ENCODE measurements around the gene TBX4. TPM values are rescaled to one million over a fixed set of nuclear protein-coding genes. Genes with fewer than 3 reads are reported as not detected.
A peak's percentile ranks its signal among the peaks of the same experiment; 100 is the strongest.

Gene TBX4
- total and polyA plus RNA-seq, 2 experiments from 2014 or later, result not detected

DNA sequence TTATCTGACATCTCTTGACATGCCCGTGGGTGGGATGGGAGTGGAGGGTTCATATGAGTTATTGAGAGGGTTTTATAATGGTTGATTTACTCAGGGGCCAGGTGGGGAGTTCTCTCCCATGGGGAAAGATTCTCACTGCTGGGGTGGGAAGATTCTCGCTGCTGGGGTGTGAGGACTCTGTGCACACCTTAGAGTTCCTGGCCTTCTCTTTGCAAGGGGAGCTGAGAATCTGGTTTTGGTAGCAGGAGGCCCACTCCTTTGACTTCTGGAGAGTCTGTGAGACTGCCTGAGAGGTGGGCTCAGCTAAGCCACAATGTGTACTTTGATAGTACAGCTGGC, 31.5 kb downstream of the TBX4 start:
- Histone ChIP-seq H3K4me3 (no peak overlapping the region), H3K9ac (no peak overlapping the region), H3K9me3 (ENCODE audit: low read depth) (no peaks in the 10 kb centered on the region), H3K4me2 (ENCODE audit: unreplicated experiment) (no peak overlapping the region), H3K4me1 (ENCODE audit: insufficient read depth) (no peaks in the 10 kb centered on the region), H3K36me3 (ENCODE audit: low read depth) (no peaks in the 10 kb centered on the region), H3K27me3 (replicated peaks; ENCODE audit: insufficient read depth) (no peaks in the 10 kb centered on the region), H4K20me1 (ENCODE audit: insufficient read depth) (no peaks in the 10 kb centered on the region), H3F3A (ENCODE audit: insufficient read depth) (no peaks in the 10 kb centered on the region), H3K27ac (no peak overlapping the region), H3K9me2 (ENCODE audit: insufficient read depth) (no peaks in the 10 kb centered on the region), H2AFZ (no peak overlapping the region), H3K79me2 (ENCODE audit: insufficient read depth) (no peaks in the 10 kb centered on the region)
- no peak for TF ChIP-seq EZH2phosphoT487 (IDR thresholded peaks at IDR 0.05; ENCODE audit: insufficient read depth, low read depth)
- no peak for TF ChIP-seq EZH2 (IDR thresholded peaks at IDR 0.05; ENCODE audit: insufficient read depth, poor library complexity, severe bottlenecking)
- 60 to 67% methylated on average over 2 of the region's 2 CpGs for WGBS, 2 experiments (ENCODE audit: low coverage in 1 of 2, low lambda C conversion rate in 2 of 2, missing lambda C conversion rate in 2 of 2)
- in situ Hi-C loops (cut with MboI), result no loop called here
- DNase-seq, result no peak

DNA sequence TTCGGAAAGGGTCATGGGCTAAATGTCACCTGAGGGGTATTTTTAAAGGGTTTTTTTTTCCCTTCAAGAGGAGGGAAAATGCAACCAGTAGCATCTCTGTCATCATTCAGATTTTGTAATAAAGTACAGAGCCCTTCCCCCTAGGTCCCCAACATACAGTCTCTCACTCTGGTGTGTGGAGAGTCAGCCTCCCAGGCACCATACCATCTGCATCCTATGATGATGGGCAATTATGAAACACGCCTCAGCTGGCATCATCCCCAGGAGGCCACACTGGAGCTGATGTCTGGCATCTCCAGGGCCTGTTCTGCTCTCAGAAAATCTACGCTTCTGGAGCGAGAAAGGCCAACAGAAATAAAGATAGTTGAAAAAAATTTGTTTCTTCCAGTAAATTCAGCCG, 32.0 kb downstream of the TBX4 start:
- Histone ChIP-seq H3F3A (ENCODE audit: insufficient read depth) (no peaks in the 10 kb centered on the region), H3K4me3 (no peak overlapping the region), H3K4me1 (ENCODE audit: insufficient read depth) (no peaks in the 10 kb centered on the region), H2AFZ (no peak overlapping the region), H3K9me2 (ENCODE audit: insufficient read depth) (no peaks in the 10 kb centered on the region), H3K27me3 (replicated peaks; ENCODE audit: insufficient read depth) (no peaks in the 10 kb centered on the region), H3K27ac (no peak overlapping the region), H3K9ac (no peak overlapping the region), H4K20me1 (ENCODE audit: insufficient read depth) (no peaks in the 10 kb centered on the region), H3K36me3 (ENCODE audit: low read depth) (no peaks in the 10 kb centered on the region), H3K9me3 (ENCODE audit: low read depth) (no peaks in the 10 kb centered on the region), H3K79me2 (ENCODE audit: insufficient read depth) (no peaks in the 10 kb centered on the region), H3K4me2 (ENCODE audit: unreplicated experiment) (no peak overlapping the region)
- WGBS, 2 experiments (ENCODE audit: low coverage in 1 of 2, low lambda C conversion rate in 2 of 2, missing lambda C conversion rate in 2 of 2), result 85 to 88% methylated on average over 5 of the region's 5 CpGs
- DNase-seq, result no peak
- TF ChIP-seq EZH2phosphoT487 (IDR thresholded peaks at IDR 0.05; ENCODE audit: insufficient read depth, low read depth), result no peak
- TF ChIP-seq EZH2 (IDR thresholded peaks at IDR 0.05; ENCODE audit: insufficient read depth, poor library complexity, severe bottlenecking), result no peak
- in situ Hi-C loops (cut with MboI), result no loop called here

- H2AFZ ChIP-seq, result no peak overlapping the region
- WGBS, 2 experiments (ENCODE audit: low coverage in 1 of 2, low lambda C conversion rate in 2 of 2, missing lambda C conversion rate in 2 of 2), result 78 to 82% methylated on average over 8 of the region's 8 CpGs
- no peak overlapping the region for H3K27ac ChIP-seq
- H3K4me3 ChIP-seq, result no peak overlapping the region
- in situ Hi-C loops (cut with MboI), result no loop called here
- no peaks in the 10 kb centered on the region for H3K9me2 ChIP-seq (ENCODE audit: insufficient read depth)
- H3K4me1 ChIP-seq (ENCODE audit: insufficient read depth), result no peaks in the 10 kb centered on the region
- no peak overlapping the region for H3K4me2 ChIP-seq (ENCODE audit: unreplicated experiment)
- no peaks in the 10 kb centered on the region for H3K79me2 ChIP-seq (ENCODE audit: insufficient read depth)
- no peak for TF ChIP-seq EZH2 (IDR thresholded peaks at IDR 0.05; ENCODE audit: insufficient read depth, poor library complexity, severe bottlenecking)
- TF ChIP-seq EZH2phosphoT487 (IDR thresholded peaks at IDR 0.05; ENCODE audit: insufficient read depth, low read depth), result no peak
- H4K20me1 ChIP-seq (ENCODE audit: insufficient read depth), result no peaks in the 10 kb centered on the region
- no peak overlapping the region for H3K9ac ChIP-seq
- peak; percentile 19 for DNase-seq
- H3K9me3 ChIP-seq (ENCODE audit: low read depth), result no peaks in the 10 kb centered on the region
- H3K36me3 ChIP-seq (ENCODE audit: low read depth), result no peaks in the 10 kb centered on the region
- no peaks in the 10 kb centered on the region for H3F3A ChIP-seq (ENCODE audit: insufficient read depth)
- H3K27me3 ChIP-seq (replicated peaks; ENCODE audit: insufficient read depth), result no peaks in the 10 kb centered on the region
Measured at GRCh38 chr17:61485067-61485775, 33.0 kb downstream of the TBX4 start.

GRCh38 chr17:61486135-61487120, 34.2 kb downstream of the TBX4 start:
- H2AFZ ChIP-seq, result no peak overlapping the region
- no peak overlapping the region for H3K4me2 ChIP-seq (ENCODE audit: unreplicated experiment)
- H3K9me2 ChIP-seq (ENCODE audit: insufficient read depth), result no peaks in the 10 kb centered on the region
- H3K27ac ChIP-seq, result no peak overlapping the region
- H3K9me3 ChIP-seq (ENCODE audit: low read depth), result no peaks in the 10 kb centered on the region
- 80 to 86% methylated on average over 18 to 22 of the region's 22 CpGs for WGBS, 2 experiments (ENCODE audit: low coverage in 1 of 2, low lambda C conversion rate in 2 of 2, missing lambda C conversion rate in 2 of 2)
- in situ Hi-C loops (cut with MboI), result no loop called here
- H3K9ac ChIP-seq, result no peak overlapping the region
- H3K27me3 ChIP-seq (replicated peaks; ENCODE audit: insufficient read depth), result no peaks in the 10 kb centered on the region
- H3F3A ChIP-seq (ENCODE audit: insufficient read depth), result no peaks in the 10 kb centered on the region
- H4K20me1 ChIP-seq (ENCODE audit: insufficient read depth), result no peaks in the 10 kb centered on the region
- no peak for DNase-seq
- H3K4me1 ChIP-seq (ENCODE audit: insufficient read depth), result peaks cover 3% of the 10 kb centered on the region
- no peaks in the 10 kb centered on the region for H3K79me2 ChIP-seq (ENCODE audit: insufficient read depth)
- TF ChIP-seq EZH2 (IDR thresholded peaks at IDR 0.05; ENCODE audit: insufficient read depth, poor library complexity, severe bottlenecking) (no peak), EZH2phosphoT487 (IDR thresholded peaks at IDR 0.05; ENCODE audit: insufficient read depth, low read depth) (no peak)
- H3K36me3 ChIP-seq (ENCODE audit: low read depth), result no peaks in the 10 kb centered on the region
- no peak overlapping the region for H3K4me3 ChIP-seq
